K562 (cell line): ENCODE measurements around the gene ACAD8. TPM values are rescaled to one million over a fixed set of nuclear protein-coding genes. Genes with fewer than 3 reads are reported as not detected.

Experiments used
- GATAD2A ChIP-seq: fragments of 450-650 bp; IDR thresholded peaks from 2 replicates; pipeline ENCODE4 v1.6.1; 2017
- HNRNPK ChIP-seq: fragments of 200-400 bp; formaldehyde crosslinking; IDR thresholded peaks from one replicate; pipeline ENCODE4 v1.6.1; 2018; ENCODE audit warnings: mild to moderate bottlenecking, low read depth, low read length; ENCODE audit not compliant: poor library complexity, severe bottlenecking
- MTA2 ChIP-seq: fragments of 450-650 bp; IDR thresholded peaks from 2 replicates; pipeline ENCODE4 v1.6.1; 2016; ENCODE audit warnings: low read depth
- MYC ChIP-seq, 2 experiments: fragments of 250-450 bp in 1 of 2; sonication (Bioruptor Pico) in 1 of 2; IDR thresholded peaks; 2 replicates each; pipeline versions ENCODE4 v1.5.1 to v1.6.1; 2012 to 2021; ENCODE audit warnings: low read depth in 2 of 2, borderline replicate concordance in 1 of 2, improper control_type of control experiment in 1 of 2, low read length in 1 of 2, mild to moderate bottlenecking in 1 of 2, moderate library complexity in 1 of 2
- NCOA1 ChIP-seq: fragments of 450-650 bp; IDR thresholded peaks from 2 replicates; pipeline ENCODE4 v1.6.1; 2016; ENCODE audit warnings: low read depth
- NONO ChIP-seq, 2 experiments: fragments of 200-400 bp in 1 of 2; fragments of 450-650 bp in 1 of 2; formaldehyde crosslinking in 1 of 2; IDR thresholded peaks; 2 replicates each; pipeline ENCODE4 v1.6.1; 2017; ENCODE audit warnings: low read depth in 2 of 2, mild to moderate bottlenecking in 2 of 2, moderate library complexity in 2 of 2, low read length in 1 of 2
- SAFB2 ChIP-seq: fragments of 200-400 bp; formaldehyde crosslinking; IDR thresholded peaks from 2 replicates; pipeline ENCODE4 v1.6.1; 2018; ENCODE audit warnings: borderline replicate concordance, low read length, low read depth, moderate library complexity; ENCODE audit not compliant: severe bottlenecking
- SREBF1 ChIP-seq: fragments of 150-350 bp; IDR thresholded peaks from 2 replicates; pipeline ENCODE4 v1.6.1; 2014; ENCODE audit warnings: antibody characterized with exemption, low read depth, low read length, borderline replicate concordance
- XRCC5 ChIP-seq: fragments of 200-400 bp; formaldehyde crosslinking; IDR thresholded peaks from 2 replicates; pipeline ENCODE4 v1.6.1; 2017; ENCODE audit warnings: low read depth, mild to moderate bottlenecking, low read length
- ZC3H8 ChIP-seq: fragments of 450-650 bp; IDR thresholded peaks from 2 replicates; pipeline ENCODE4 v1.6.1; 2017
- ZNF79 ChIP-seq: fragments of 250-450 bp; sonication (Bioruptor Pico); IDR thresholded peaks from 2 replicates; pipeline ENCODE4 v1.4.0; 2020; ENCODE audit warnings: low read depth, mild to moderate bottlenecking, moderate library complexity
- polyA plus RNA-seq, 8 experiments: library from polyadenylated mRNA; depleted of rRNA in 4 of 8; stranded (reverse) in 5 of 8; unstranded in 3 of 8; fragments of >200 nt; fragmentation: Nextera tagmentation in 2 of 8; fragmentation: Illumina TruSeq in 1 of 8; extraction: Ambion mirVana in 2 of 8; extraction: Trizol in 1 of 8; gene quantifications; 2 replicates each; pipeline versions ENCODE4 v1.2.1 to v1.2.3, GENCODE V29; 2011 to 2014; ENCODE audit warnings: inconsistent platforms in 1 of 8, missing spikeins in 1 of 8
- total RNA-seq, 7 experiments: library from RNA; depleted of rRNA in 6 of 7; stranded (reverse); fragments of >200 nt in 6 of 7; fragmentation: Illumina TruSeq in 2 of 7; extraction: Trizol in 2 of 7; gene quantifications; 2 replicates each; pipeline versions ENCODE4 v1.2.1 to v1.2.3, GENCODE V29; 2011 to 2021; ENCODE audit warnings: low replicate concordance in 1 of 7
- TF ChIP-seq, protein P1 (sequence below), 3 experiments: IDR thresholded peaks in 2 of 3; conservative IDR thresholded peaks in 1 of 3; 2 replicates each; pipeline ENCODE4 v1.5.1; 2011 to 2012; ENCODE audit warnings: low read length in 3 of 3, mild to moderate bottlenecking in 3 of 3, control low read depth in 2 of 3, improper control_type of control experiment in 1 of 3, inconsistent platforms in 1 of 3, low read depth in 1 of 3, mixed read lengths in 1 of 3, moderate library complexity in 1 of 3; ENCODE audit not compliant: insufficient read depth in 2 of 3
- TF ChIP-seq, protein P2 (sequence below): sonication (generic); formaldehyde crosslinking; IDR thresholded peaks from 2 replicates; pipeline ENCODE4 v1.8.0; 2023; ENCODE audit warnings: mild to moderate bottlenecking, missing genetic modification reagents
- TF ChIP-seq, protein P3 (sequence below): fragments of 250-450 bp; sonication (Bioruptor Pico); IDR thresholded peaks from 2 replicates; pipeline ENCODE4 v1.8.0; 2022; ENCODE audit warnings: inconsistent platforms
- TF ChIP-seq, protein P4 (sequence below), 2 experiments: fragments of 150-350 bp in 1 of 2; IDR thresholded peaks; 2 replicates each; pipeline ENCODE4 v1.6.1; 2012 to 2016; ENCODE audit warnings: low read depth in 2 of 2, low read length in 2 of 2, mild to moderate bottlenecking in 1 of 2, moderate library complexity in 1 of 2

ACAD8 gene
- total and polyA plus RNA-seq, 9 of the 15 experiments (the other 6 are each of a cell fraction or from before 2014, with no cell fraction given), result 6.5 to 34.1 (median 20.1) TPM

DNA sequence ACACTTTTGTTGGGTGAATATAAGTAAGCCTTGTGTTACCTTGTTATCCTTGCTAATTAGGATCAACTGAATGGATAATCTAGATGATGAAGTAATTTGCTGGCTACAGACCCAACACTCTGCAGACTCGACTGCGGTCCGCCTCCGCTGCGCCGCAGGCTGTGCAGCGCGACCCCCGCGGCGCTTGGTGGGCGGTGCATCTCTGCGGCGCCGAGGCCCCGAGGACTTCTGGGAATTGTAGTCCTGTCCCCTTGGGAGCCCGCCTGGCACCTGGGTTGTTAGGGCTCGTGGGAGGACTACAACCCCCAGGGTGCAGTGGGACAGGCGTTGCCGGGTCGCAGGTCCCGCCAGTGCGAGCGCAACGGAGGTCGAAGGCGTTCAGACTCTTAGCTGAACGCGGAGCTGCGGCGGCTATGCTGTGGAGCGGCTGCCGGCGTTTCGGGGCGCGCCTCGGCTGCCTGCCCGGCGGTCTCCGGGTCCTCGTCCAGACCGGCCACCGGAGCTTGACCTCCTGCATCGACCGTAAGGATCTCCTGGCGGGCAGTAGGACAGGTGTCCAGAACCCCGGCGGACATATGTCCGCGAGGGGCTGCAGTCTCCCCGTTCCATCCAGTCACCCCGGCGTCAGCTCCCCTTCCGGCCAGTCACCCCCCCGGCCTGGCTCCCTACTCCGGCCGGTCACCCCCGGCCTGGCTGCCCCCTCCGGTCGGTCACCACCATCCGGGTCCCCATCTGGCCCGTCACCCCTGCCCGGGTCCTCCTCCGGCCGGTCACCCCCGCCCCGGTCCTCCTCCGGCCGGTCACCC is at the start of gene ACAD8, which contains the start of gene THYN1 (continued):
- TF ChIP-seq, protein P1, sequence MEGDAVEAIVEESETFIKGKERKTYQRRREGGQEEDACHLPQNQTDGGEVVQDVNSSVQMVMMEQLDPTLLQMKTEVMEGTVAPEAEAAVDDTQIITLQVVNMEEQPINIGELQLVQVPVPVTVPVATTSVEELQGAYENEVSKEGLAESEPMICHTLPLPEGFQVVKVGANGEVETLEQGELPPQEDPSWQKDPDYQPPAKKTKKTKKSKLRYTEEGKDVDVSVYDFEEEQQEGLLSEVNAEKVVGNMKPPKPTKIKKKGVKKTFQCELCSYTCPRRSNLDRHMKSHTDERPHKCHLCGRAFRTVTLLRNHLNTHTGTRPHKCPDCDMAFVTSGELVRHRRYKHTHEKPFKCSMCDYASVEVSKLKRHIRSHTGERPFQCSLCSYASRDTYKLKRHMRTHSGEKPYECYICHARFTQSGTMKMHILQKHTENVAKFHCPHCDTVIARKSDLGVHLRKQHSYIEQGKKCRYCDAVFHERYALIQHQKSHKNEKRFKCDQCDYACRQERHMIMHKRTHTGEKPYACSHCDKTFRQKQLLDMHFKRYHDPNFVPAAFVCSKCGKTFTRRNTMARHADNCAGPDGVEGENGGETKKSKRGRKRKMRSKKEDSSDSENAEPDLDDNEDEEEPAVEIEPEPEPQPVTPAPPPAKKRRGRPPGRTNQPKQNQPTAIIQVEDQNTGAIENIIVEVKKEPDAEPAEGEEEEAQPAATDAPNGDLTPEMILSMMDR (IDR thresholded peaks at IDR 0.05 in 2 of 3, conservative IDR thresholded peaks at IDR 0.05 in 1 of 3; ENCODE audit: insufficient read depth in 2 of 3, low read depth in 1 of 3, low read length in 3 of 3), result peak in 2 of 3 experiments; percentile 1 to 8; a peak in 1 of 6 replicates
- TF ChIP-seq, protein P2, sequence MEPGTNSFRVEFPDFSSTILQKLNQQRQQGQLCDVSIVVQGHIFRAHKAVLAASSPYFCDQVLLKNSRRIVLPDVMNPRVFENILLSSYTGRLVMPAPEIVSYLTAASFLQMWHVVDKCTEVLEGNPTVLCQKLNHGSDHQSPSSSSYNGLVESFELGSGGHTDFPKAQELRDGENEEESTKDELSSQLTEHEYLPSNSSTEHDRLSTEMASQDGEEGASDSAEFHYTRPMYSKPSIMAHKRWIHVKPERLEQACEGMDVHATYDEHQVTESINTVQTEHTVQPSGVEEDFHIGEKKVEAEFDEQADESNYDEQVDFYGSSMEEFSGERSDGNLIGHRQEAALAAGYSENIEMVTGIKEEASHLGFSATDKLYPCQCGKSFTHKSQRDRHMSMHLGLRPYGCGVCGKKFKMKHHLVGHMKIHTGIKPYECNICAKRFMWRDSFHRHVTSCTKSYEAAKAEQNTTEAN, result no peak
- no peak for TF ChIP-seq XRCC5
- no peak for TF ChIP-seq ZC3H8
- no peak for TF ChIP-seq MYC (IDR thresholded peaks at IDR 0.05; ENCODE audit: low read depth, low read length)
- no peak for TF ChIP-seq MYC (CRISPR knock-in tag; IDR thresholded peaks at IDR 0.05; ENCODE audit: borderline replicate concordance, low read depth)
- TF ChIP-seq SREBF1, result no peak
- TF ChIP-seq NONO (IDR thresholded peaks at IDR 0.05; ENCODE audit: low read depth in 2 of 2, low read length in 1 of 2), result peak in 1 of 2 experiments; percentile 50; a peak in 1 of 4 replicates
- no peak for TF ChIP-seq ZNF79 (CRISPR knock-in tag)
- TF ChIP-seq SAFB2, result no peak
- no peak for TF ChIP-seq NCOA1
- TF ChIP-seq, protein P3, sequence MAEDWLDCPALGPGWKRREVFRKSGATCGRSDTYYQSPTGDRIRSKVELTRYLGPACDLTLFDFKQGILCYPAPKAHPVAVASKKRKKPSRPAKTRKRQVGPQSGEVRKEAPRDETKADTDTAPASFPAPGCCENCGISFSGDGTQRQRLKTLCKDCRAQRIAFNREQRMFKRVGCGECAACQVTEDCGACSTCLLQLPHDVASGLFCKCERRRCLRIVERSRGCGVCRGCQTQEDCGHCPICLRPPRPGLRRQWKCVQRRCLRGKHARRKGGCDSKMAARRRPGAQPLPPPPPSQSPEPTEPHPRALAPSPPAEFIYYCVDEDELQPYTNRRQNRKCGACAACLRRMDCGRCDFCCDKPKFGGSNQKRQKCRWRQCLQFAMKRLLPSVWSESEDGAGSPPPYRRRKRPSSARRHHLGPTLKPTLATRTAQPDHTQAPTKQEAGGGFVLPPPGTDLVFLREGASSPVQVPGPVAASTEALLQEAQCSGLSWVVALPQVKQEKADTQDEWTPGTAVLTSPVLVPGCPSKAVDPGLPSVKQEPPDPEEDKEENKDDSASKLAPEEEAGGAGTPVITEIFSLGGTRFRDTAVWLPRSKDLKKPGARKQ (CRISPR knock-in tag), result no peak
- TF ChIP-seq, protein P4, sequence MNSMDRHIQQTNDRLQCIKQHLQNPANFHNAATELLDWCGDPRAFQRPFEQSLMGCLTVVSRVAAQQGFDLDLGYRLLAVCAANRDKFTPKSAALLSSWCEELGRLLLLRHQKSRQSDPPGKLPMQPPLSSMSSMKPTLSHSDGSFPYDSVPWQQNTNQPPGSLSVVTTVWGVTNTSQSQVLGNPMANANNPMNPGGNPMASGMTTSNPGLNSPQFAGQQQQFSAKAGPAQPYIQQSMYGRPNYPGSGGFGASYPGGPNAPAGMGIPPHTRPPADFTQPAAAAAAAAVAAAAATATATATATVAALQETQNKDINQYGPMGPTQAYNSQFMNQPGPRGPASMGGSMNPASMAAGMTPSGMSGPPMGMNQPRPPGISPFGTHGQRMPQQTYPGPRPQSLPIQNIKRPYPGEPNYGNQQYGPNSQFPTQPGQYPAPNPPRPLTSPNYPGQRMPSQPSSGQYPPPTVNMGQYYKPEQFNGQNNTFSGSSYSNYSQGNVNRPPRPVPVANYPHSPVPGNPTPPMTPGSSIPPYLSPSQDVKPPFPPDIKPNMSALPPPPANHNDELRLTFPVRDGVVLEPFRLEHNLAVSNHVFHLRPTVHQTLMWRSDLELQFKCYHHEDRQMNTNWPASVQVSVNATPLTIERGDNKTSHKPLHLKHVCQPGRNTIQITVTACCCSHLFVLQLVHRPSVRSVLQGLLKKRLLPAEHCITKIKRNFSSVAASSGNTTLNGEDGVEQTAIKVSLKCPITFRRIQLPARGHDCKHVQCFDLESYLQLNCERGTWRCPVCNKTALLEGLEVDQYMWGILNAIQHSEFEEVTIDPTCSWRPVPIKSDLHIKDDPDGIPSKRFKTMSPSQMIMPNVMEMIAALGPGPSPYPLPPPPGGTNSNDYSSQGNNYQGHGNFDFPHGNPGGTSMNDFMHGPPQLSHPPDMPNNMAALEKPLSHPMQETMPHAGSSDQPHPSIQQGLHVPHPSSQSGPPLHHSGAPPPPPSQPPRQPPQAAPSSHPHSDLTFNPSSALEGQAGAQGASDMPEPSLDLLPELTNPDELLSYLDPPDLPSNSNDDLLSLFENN (IDR thresholded peaks at IDR 0.05; ENCODE audit: low read depth in 2 of 2, low read length in 2 of 2), result 0 out of 4 replicates have a peak, but pooled peaks of 1 of the 2 experiments have one; percentile 56
- peak; percentile 27; the same call in 1 of the 2 replicates for TF ChIP-seq MTA2
- no peak for TF ChIP-seq HNRNPK
- TF ChIP-seq GATAD2A, result no peak
